ENCODE results near the gene ABHD1.

- no peak for TF ChIP-seq CTCF (conservative IDR thresholded peaks at IDR 0.05; ENCODE audit: low read length)
- TF ChIP-seq EZH2phosphoT487 (IDR thresholded peaks at IDR 0.05; ENCODE audit: borderline replicate concordance): no peak
These were observed 5.6 kb upstream of the ABHD1 start for GRCh38 chr2:27117995-27118524.

Measured in Loucy (cell line).